Lower lobe of right lung (tissue), 2 donors: Measurements from ENCODE around the gene LAMA2. TPM values are rescaled to one million over a fixed set of nuclear protein-coding genes. Genes with fewer than 3 reads are reported as not detected.

ENCODE experiments used
- ATAC-seq, 2 donors: fragments of 200-7000 bp; cut with Tn5 transposase; one replicate each; pipeline ENCODE4 v1.9.1; 2020 to 2022; ENCODE audit warnings: mild to moderate bottlenecking in 2 of 2, moderate library complexity in 2 of 2
- DNase-seq: peaks from one replicate; pipeline ENCODE4 v3.0.0-alpha.2; 2020
- H3K27ac ChIP-seq: fragments of 200-600 bp; one replicate; pipeline ENCODE4 v1.8.0; 2022
- H3K27me3 ChIP-seq: fragments of 200-600 bp; one replicate; pipeline ENCODE4 v1.8.0; 2022; ENCODE audit warnings: low read depth
- H3K36me3 ChIP-seq: fragments of 200-600 bp; one replicate; pipeline ENCODE4 v1.8.0; 2022; ENCODE audit warnings: mild to moderate bottlenecking
- H3K4me1 ChIP-seq: fragments of 200-600 bp; one replicate; pipeline ENCODE4 v1.8.0; 2022
- H3K4me3 ChIP-seq: fragments of 200-600 bp; one replicate; pipeline ENCODE4 v1.8.0; 2022; ENCODE audit warnings: mild to moderate bottlenecking
- H3K9me3 ChIP-seq: fragments of 200-600 bp; one replicate; pipeline ENCODE4 v1.8.0; 2022
- intact Hi-C: fragments of 100-400 bp; cut with DNase I; formaldehyde crosslinking; loops from one replicate; pipeline ENCODE4 v1.11.0; 2022
- total RNA-seq: library from RNA; stranded (reverse); fragmentation: NEBNext Ultra II Directional; extraction: Animal tissue kit (Norgen Biotek cat#: 25700); gene quantifications from one replicate; pipeline ENCODE4 v1.2.1, GENCODE V29; 2021
- TF ChIP-seq, protein P1 (sequence below): fragments of 200-600 bp; IDR thresholded peaks from one replicate; pipeline ENCODE4 v1.8.0; 2022; ENCODE audit warnings: antibody characterized with exemption, mild to moderate bottlenecking
- donor health status: DM: no; HTN: yes; CAD: no; lungs with severe emphysema.

LAMA2 gene
- total RNA-seq, 1 donor from 2014 or later = 49.6 TPM

DNA sequence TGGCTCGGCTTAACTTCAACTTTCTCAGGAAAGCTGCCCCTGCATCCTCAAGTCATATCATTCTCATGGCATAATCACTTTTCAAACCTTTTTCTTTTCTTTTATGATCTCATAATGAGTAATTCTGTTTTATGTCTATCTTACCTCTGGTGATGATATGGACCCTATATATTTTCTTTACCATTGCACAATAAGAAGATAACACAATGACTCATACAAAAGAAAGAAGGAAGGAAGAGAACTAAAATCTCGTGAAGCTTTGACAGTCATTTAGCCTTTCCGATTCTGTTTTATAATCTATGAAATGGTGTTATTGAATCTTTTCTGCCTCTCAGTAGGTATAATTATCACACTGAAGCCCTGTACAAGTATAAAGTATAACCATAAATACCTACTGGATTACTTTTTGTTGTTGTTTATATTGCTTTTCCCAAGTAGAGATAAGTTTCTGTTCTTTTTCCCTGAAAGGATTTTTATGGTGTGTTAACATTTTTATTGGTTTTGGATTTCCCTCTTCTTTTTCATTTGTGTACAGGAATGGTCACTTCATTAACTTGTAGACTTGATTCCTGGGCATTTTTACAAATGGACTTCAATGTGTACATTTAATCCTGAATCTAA is 300.9 kb downstream of the LAMA2 start:
- Histone ChIP-seq H3K36me3 (no peaks in the 10 kb centered on the region), H3K9me3 (no peaks in the 10 kb centered on the region), H3K27ac (no peak overlapping the region), H3K4me1 (no peaks in the 10 kb centered on the region), H3K27me3 (no peaks in the 10 kb centered on the region), H3K4me3 (no peak overlapping the region)
- intact Hi-C loops = no loop called here
- ATAC-seq = no peak
- DNase-seq = no peak
- TF ChIP-seq, protein P1, sequence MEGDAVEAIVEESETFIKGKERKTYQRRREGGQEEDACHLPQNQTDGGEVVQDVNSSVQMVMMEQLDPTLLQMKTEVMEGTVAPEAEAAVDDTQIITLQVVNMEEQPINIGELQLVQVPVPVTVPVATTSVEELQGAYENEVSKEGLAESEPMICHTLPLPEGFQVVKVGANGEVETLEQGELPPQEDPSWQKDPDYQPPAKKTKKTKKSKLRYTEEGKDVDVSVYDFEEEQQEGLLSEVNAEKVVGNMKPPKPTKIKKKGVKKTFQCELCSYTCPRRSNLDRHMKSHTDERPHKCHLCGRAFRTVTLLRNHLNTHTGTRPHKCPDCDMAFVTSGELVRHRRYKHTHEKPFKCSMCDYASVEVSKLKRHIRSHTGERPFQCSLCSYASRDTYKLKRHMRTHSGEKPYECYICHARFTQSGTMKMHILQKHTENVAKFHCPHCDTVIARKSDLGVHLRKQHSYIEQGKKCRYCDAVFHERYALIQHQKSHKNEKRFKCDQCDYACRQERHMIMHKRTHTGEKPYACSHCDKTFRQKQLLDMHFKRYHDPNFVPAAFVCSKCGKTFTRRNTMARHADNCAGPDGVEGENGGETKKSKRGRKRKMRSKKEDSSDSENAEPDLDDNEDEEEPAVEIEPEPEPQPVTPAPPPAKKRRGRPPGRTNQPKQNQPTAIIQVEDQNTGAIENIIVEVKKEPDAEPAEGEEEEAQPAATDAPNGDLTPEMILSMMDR = no peak

DNA sequence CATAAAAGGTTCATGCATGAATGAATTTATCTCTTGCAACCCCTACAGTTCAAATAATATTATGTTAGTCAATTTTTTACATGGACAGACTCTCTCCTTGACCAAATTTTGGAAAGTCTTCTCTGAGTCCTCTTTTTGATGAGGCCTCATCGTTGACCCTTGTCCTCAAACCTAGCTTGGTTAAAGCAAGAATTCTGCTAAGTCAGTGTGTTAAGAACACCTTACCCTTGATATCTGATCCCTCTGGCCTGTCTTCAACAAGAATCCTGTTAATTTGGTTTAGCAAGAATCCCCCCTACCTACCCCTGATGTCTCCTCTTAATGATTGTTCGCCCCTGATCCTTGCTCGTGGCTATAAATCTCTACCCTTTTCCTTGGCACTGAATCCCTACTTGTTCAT is 301.4 kb downstream of the LAMA2 start:
- H3K27me3 ChIP-seq = no peaks in the 10 kb centered on the region
- DNase-seq = no peak
- TF ChIP-seq, protein P1 = no peak
- no peak overlapping the region for H3K27ac ChIP-seq
- ATAC-seq = no peak
- H3K9me3 ChIP-seq = no peaks in the 10 kb centered on the region
- no peaks in the 10 kb centered on the region for H3K36me3 ChIP-seq
- intact Hi-C loops = no loop called here
- H3K4me1 ChIP-seq = no peaks in the 10 kb centered on the region
- H3K4me3 ChIP-seq = no peak overlapping the region

DNA sequence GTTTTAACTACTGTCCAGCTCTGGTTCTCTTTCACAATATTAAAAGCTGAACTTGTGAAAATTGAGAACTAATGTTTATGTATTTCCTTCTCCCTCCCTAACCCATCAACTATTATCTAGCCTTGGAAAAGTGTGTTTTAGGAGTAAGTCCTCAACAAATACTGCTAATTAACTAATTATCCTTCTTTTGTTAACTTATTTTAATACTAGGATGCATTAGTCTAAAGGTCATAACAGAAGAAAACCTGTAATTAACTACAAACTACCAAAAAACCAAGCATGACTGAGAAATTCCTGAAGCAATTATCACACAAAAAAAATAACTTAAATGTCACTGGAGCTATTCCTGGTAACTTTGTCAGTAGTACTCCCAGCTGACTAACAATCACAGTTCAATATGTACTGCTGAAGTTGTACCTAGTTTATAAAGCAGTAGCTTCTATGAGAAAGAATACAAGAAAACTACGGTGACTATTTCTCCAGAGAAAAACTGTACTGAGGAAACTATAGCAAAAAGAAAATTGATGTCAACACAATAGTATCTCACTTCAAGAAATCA is 301.9 kb downstream of the LAMA2 start:
- Histone ChIP-seq H3K4me3 (no peak overlapping the region), H3K27me3 (no peaks in the 10 kb centered on the region), H3K27ac (no peak overlapping the region), H3K36me3 (no peaks in the 10 kb centered on the region), H3K4me1 (no peaks in the 10 kb centered on the region), H3K9me3 (no peaks in the 10 kb centered on the region)
- no peak for ATAC-seq
- TF ChIP-seq, protein P1 = no peak
- DNase-seq = no peak
- intact Hi-C loops = no loop called here

DNA sequence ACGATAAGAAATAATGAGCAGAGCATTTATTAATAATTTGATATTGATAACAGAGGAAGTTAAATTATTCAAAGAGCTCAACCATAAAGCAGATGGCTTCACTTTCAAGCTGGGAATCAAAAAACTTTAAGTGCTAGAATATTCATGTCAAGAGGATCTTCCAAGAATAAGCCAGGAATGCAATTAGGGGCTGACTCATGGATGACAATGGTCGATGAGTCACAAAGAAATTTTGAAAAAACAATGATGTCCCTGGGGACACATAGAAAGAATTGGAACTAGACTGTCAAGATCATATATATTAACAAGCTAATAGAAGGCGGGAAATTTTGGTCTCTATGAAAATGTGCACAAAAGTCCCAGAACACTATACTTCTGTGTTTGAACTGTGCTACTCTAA is 304.1 kb downstream of the LAMA2 start:
- H3K9me3 ChIP-seq = no peaks in the 10 kb centered on the region
- DNase-seq = no peak
- H3K36me3 ChIP-seq = no peaks in the 10 kb centered on the region
- intact Hi-C loops = no loop called here
- H3K27me3 ChIP-seq = no peaks in the 10 kb centered on the region
- H3K4me1 ChIP-seq = no peaks in the 10 kb centered on the region
- H3K4me3 ChIP-seq = no peak overlapping the region
- TF ChIP-seq, protein P1 = no peak
- no peak for ATAC-seq
- no peak overlapping the region for H3K27ac ChIP-seq

DNA sequence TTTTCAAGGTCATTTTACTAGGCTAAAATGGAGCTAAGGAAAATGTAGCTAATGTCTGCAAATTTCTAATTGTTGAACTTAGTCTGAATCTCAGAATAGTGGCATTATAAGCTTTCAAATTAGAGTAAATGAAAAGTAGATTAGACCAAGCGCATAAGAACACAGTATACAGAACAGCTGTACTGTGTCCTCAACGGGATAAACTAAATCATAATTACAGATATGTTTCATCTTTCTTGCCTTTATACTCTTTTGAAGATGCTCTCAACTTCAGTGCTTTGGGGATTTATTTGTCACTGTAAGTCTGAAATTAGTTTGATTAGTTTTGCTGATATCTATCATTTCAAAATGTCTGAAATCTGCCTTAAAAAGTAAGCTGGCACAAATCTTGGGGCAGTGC is 305.4 kb downstream of the LAMA2 start:
- no peak for DNase-seq
- no peak for ATAC-seq
- H3K4me3 ChIP-seq = no peak overlapping the region
- intact Hi-C loops = no loop called here
- no peaks in the 10 kb centered on the region for H3K4me1 ChIP-seq
- TF ChIP-seq, protein P1 = no peak
- H3K9me3 ChIP-seq = no peaks in the 10 kb centered on the region
- H3K36me3 ChIP-seq = no peaks in the 10 kb centered on the region
- H3K27me3 ChIP-seq = no peaks in the 10 kb centered on the region
- H3K27ac ChIP-seq = no peak overlapping the region
